SJSA1 (cell line): ENCODE results near the gene GNB5. TPM values are rescaled to one million over a fixed set of nuclear protein-coding genes. Genes with fewer than 3 reads are reported as not detected.
"Not testable (repeated sequence)": the region's sequence is repeated elsewhere in the genome, so short reads cannot be mapped to it uniquely, and the experiment has no call there.

Experiments used
- DNase-seq, 2 experiments: peaks; one replicate each; pipeline ENCODE4 v3.0.0-alpha.2; 2015 to 2020; ENCODE audit warnings: low spot score in 2 of 2, low read depth in 1 of 2
- H3K27ac ChIP-seq: fragments of 250-450 bp; sonication (Bioruptor Pico); 2 replicates; pipeline ENCODE4 v1.5.1; 2020; ENCODE audit warnings: mild to moderate bottlenecking, moderate library complexity
- H3K27me3 ChIP-seq: fragments of 250-450 bp; sonication (Bioruptor Pico); replicated peaks from 2 replicates; pipeline ENCODE4 v1.5.1; 2020; ENCODE audit warnings: mild to moderate bottlenecking, moderate library complexity
- H3K36me3 ChIP-seq: fragments of 250-450 bp; sonication (Bioruptor Pico); 2 replicates; pipeline ENCODE4 v1.5.1; 2020; ENCODE audit warnings: mild to moderate bottlenecking
- H3K4me1 ChIP-seq: fragments of 250-450 bp; sonication (Bioruptor Pico); replicated peaks from 2 replicates; pipeline ENCODE4 v1.6.1; 2021; ENCODE audit warnings: mild to moderate bottlenecking
- H3K4me3 ChIP-seq: fragments of 250-450 bp; sonication (Bioruptor Pico); 2 replicates; pipeline ENCODE4 v1.5.1; 2020; ENCODE audit warnings: mild to moderate bottlenecking
- H3K9me3 ChIP-seq: fragments of 250-450 bp; sonication (Bioruptor Pico); replicated peaks from 2 replicates; pipeline ENCODE4 v1.5.1; 2020; ENCODE audit warnings: mild to moderate bottlenecking
- total RNA-seq: library from RNA; depleted of rRNA; stranded (reverse); fragments of >200 nt; shearing (Covaris generic); gene quantifications from 2 replicates; pipeline ENCODE4 v1.2.3, GENCODE V29; 2014

The GNB5 gene
- total RNA-seq, 1 experiment from 2014 or later = 58.9 TPM

DNA sequence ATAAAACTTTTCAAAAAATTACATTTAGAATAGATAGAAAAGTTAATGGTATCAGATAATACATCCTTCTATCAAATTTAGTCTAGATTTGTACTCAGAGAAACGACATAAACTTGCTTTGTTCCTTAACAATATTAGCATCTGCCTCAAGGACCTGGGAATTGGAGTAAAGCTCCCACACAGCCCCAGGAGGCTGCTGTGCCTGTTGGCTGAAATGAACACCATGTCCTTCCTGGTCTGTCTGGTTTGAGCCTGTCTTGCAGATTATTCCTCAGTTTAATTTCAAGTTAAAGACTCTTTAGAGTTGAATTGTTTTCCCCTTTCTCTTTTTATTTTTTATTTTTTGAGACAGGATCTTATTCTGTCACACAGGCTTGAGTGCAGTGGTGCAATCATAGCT lies 19.4 kb downstream of the GNB5 start:
- no peaks in the 10 kb centered on the region for H3K36me3 ChIP-seq
- H3K9me3 ChIP-seq = no peaks in the 10 kb centered on the region
- no peak for DNase-seq
- H3K27me3 ChIP-seq = no peaks in the 10 kb centered on the region
- H3K4me1 ChIP-seq = no peaks in the 10 kb centered on the region
- H3K27ac ChIP-seq = no peak overlapping the region
- H3K4me3 ChIP-seq = no peak overlapping the region

DNA sequence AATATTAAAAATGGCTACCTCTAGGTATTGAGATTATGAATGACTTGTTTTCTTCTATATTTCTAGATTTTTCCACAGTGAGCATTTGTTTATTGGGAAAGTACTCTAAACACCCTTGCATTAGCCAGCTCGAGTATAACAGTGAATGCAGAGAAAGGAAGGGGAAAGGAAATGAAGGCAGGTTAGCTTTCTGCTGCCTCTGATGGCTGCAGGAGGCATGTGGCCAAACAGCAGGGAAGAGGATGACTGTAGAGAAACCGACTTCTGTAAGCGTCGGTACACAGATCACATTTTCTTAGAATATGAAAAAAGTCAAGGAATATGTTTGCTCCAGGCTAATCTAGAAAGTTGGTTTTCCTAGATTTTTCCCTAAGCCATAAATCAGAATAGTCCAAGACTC lies 19.8 kb downstream of the GNB5 start:
- Histone ChIP-seq H3K27me3 (no peaks in the 10 kb centered on the region), H3K36me3 (no peaks in the 10 kb centered on the region), H3K9me3 (no peaks in the 10 kb centered on the region), H3K27ac (no peak overlapping the region), H3K4me1 (no peaks in the 10 kb centered on the region), H3K4me3 (no peak overlapping the region)
- DNase-seq = no peak

DNA sequence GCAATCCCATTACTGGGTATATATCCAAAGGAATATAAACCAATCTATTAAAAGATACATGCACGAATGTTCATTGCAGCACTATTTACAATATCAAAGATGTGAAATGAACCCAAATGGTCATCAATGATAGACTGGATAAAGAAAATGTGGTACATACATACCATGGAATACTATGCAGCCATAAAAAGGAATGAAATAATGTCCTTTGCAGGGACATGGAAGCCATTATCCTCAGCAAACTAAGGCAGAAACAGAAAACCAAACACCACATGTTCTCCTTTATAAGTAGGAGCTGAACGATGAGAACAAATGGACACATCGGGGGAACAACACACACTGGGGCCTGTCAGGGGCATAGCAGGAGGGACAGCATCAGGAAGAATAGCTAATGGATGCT lies 21.0 kb downstream of the GNB5 start:
- H3K9me3 ChIP-seq, H3K4me3 ChIP-seq, H3K36me3 ChIP-seq, H3K27ac ChIP-seq, H3K4me1 ChIP-seq, H3K27me3 ChIP-seq, DNase-seq: not testable (repeated sequence)

- not testable (repeated sequence) for H3K36me3 ChIP-seq, H3K27ac ChIP-seq, H3K27me3 ChIP-seq, DNase-seq, H3K4me3 ChIP-seq, H3K9me3 ChIP-seq
- H3K4me1 ChIP-seq = peaks cover 32% of the 10 kb centered on the region
Observed at GRCh38 chr15:52165494-52166131, 25.6 kb downstream of the GNB5 start.

DNA sequence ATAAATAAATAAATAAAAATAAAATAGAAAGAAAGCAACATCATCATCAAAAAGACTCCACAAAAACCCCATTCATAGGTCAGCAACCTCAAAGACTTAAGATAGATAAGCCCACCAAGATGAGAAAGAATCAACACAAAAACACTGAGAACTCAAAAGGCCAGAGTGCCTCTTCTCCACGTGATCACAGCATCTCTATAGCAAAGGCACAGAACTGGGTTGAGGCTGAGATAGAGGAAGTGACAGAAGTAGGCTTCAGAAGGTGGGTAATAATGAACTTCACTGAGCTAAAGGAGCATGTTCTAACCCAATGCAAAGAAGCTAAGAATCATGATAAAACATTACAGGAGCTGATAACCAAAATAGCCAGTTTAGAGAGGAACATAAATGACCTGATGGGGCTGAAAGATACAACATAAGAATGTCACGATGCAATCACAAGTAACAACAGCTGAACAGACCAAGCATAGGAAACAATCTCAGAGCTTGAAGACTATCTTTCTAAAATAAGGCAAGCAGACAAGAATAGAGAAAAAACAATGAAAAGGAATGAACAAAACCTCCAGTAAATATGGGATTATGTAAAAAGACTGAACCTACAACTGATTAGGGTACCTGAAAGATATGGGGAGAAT lies 26.4 kb downstream of the GNB5 start:
- Histone ChIP-seq H3K27me3 (no peaks in the 10 kb centered on the region), H3K36me3 (peaks cover 8% of the 10 kb centered on the region; the same call in 1 of the 2 replicates), H3K4me1 (peaks cover 32% of the 10 kb centered on the region), H3K9me3 (no peaks in the 10 kb centered on the region), H3K27ac (no peak overlapping the region), H3K4me3 (no peak overlapping the region)
- no peak for DNase-seq

DNA sequence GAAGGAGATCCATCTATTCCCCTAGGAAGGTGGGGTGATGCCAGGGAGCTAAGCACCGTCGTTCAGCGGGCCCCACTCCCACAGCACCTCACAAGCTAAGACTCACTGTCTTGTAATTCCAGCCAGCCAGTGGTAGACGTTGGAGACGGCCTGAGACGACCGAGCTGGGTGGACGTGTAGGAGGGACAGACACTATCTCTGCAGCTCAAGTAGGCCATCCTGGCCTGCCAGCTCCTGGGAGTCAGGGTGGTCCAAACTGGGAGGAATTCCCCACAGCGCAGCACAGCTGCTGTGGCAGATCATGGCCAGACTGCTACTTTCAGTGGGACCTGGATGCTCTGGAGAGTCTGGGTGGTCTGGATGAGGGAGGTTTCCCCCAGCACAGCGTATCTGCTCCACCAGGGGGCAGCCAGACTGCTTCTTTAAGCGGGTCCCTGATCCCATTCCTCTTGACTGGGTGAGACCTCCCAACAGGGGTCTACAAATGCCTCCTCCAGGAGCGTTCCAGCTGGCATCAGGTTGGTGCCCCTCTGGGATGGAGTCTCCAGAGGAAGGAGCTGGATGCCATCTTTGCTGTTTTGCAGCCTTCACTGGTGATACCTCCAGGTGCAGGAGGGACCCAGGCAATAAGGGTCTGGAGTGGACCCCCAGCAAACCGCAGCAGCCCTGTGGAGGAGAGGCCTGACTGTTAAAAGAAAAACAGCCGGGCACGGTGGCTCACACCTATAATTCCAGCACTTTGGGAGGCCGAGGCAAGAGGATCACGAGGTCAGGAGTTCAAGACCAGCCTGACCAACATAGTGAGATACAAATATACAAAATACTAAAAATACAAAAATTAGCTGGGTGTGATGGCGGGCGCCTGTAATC lies 27.6 kb downstream of the GNB5 start:
- peak; percentile 95 to 97 for DNase-seq
- peak overlapping the region; percentile 9 for H3K4me3 ChIP-seq

GRCh38 chr15:52162876-52163275 lies 28.3 kb downstream of the GNB5 start:
- Histone ChIP-seq H3K36me3 (peaks cover 8% of the 10 kb centered on the region; the same call in 1 of the 2 replicates), H3K4me3 (peak overlapping the region; percentile 9), H3K4me1 (peaks cover 32% of the 10 kb centered on the region), H3K9me3 (no peaks in the 10 kb centered on the region), H3K27ac (peak overlapping the region; percentile 64), H3K27me3 (no peaks in the 10 kb centered on the region)
- no peak for DNase-seq

More for the DNA sequence above, 27.6 kb downstream of the GNB5 start:
- Histone ChIP-seq H3K27ac (peak overlapping the region; percentile 64), H3K27me3 (no peaks in the 10 kb centered on the region), H3K36me3 (peaks cover 8% of the 10 kb centered on the region; the same call in 1 of the 2 replicates), H3K4me1 (peaks cover 32% of the 10 kb centered on the region), H3K9me3 (no peaks in the 10 kb centered on the region)

- H3K4me1 ChIP-seq = peaks cover 32% of the 10 kb centered on the region
- H3K4me3 ChIP-seq = peak overlapping the region; percentile 9; the same call in 1 of the 2 replicates
- H3K27ac ChIP-seq = peak overlapping the region; percentile 64
- peak in 1 of 2 experiments; percentile 72 for DNase-seq
- no peaks in the 10 kb centered on the region for H3K27me3 ChIP-seq
- peaks cover 8% of the 10 kb centered on the region; the same call in 1 of the 2 replicates for H3K36me3 ChIP-seq
- H3K9me3 ChIP-seq = no peaks in the 10 kb centered on the region
Observed at GRCh38 chr15:52162260-52162659, 28.9 kb downstream of the GNB5 start.

DNA sequence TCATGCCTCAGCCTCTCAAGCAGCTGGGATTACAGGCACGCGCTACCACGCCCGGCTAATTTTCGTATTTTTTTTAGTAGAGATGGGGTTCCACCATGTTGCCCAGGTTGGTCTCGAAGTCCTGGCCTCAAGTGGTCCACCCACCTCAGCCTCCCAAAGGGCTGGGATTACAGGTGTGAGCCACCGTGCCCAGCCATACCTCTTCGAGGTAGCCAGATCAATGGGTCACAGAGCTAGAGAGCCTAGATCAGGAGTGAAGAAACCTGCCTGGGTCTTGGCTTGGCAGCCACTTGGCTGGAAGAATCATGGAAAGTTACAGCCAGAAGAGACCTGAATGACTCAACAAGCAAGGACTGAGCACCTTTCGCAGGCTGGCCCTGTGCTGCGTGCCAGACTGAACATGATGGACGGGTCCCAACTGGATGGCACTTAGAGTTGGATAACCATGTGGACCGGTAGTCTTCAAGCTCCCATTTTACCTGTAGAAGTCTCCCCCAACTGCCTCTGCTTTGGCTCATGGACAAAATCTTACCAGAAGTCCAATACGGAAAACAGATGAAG lies 29.7 kb downstream of the GNB5 start:
- Histone ChIP-seq H3K9me3 (no peaks in the 10 kb centered on the region), H3K27ac (peak overlapping the region; percentile 64), H3K36me3 (peaks cover 8% of the 10 kb centered on the region; the same call in 1 of the 2 replicates), H3K27me3 (no peaks in the 10 kb centered on the region), H3K4me3 (no peak overlapping the region), H3K4me1 (peaks cover 32% of the 10 kb centered on the region)
- DNase-seq = no peak

DNA sequence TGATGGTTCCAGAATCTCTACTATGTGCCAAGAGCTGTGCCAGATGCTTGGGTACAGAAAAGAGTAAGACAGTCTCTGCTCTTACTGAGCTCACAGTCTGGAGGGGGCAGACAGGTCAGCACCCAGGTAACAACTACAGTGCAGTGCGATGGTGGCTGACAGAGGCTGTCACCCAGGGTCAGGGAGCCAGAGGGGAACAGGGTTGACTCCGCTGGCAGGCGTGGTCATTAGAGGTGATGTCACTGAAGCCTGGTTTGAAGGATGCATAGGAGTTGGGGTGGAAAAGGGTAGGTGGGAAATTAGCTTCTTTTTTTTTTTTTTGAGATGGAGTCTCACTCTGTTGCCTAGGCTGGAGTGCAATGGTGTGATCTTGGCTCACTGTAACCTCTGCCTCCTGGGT lies 31.5 kb downstream of the GNB5 start:
- Histone ChIP-seq H3K27me3 (no peaks in the 10 kb centered on the region), H3K4me1 (peaks cover 29% of the 10 kb centered on the region), H3K36me3 (peaks cover 8% of the 10 kb centered on the region; the same call in 1 of the 2 replicates), H3K9me3 (no peaks in the 10 kb centered on the region), H3K4me3 (no peak overlapping the region), H3K27ac (no peak overlapping the region)
- DNase-seq = no peak

DNA sequence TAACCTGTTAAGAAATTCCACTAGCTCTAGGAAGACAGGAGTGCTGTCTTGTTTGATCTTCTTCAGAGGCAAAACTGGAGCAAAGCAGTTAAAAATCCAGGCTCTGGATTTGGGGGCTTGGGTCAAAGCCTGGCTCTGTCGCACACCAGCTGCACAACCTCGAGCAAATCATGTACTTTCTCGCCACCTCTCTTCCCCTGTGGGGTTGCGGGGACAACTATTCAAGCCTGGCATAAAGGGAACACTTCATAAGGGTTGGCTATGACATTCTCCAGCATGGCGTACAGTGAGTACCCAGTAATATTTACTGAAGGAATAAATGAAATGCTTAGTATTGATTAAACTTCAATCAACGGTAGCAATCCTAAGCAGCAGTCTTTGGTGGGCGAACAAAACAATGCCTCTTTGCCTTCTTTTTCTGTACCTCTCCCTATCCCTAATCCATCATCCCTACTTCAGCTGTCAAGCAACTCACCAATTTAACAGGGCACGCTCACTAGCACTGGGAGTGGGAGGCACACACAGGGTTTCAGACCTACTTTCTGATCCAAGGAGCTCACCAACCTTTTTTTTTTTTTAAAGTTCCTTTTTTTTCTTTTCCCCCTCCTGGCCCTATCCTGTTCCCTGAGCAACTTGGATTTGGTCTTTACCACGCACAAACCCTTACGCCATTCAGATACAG lies 33.0 kb downstream of the GNB5 start:
- H3K9me3 ChIP-seq = no peaks in the 10 kb centered on the region
- H3K36me3 ChIP-seq = peaks cover 8% of the 10 kb centered on the region; the same call in 1 of the 2 replicates
- peaks cover 21% of the 10 kb centered on the region for H3K4me1 ChIP-seq
- no peak overlapping the region for H3K27ac ChIP-seq
- DNase-seq = no peak
- no peak overlapping the region for H3K4me3 ChIP-seq
- H3K27me3 ChIP-seq = no peaks in the 10 kb centered on the region

GRCh38 chr15:52155878-52156277 lies 35.3 kb downstream of the GNB5 start:
- H3K4me3 ChIP-seq = no peak overlapping the region
- no peaks in the 10 kb centered on the region for H3K4me1 ChIP-seq
- H3K27me3 ChIP-seq = no peaks in the 10 kb centered on the region
- no peak overlapping the region for H3K27ac ChIP-seq
- H3K36me3 ChIP-seq = peaks cover 21% of the 10 kb centered on the region
- no peak for DNase-seq
- H3K9me3 ChIP-seq = no peaks in the 10 kb centered on the region
